Measurements from ENCODE around the gene CDKN2B-AS1. TPM values are rescaled to one million over a fixed set of nuclear protein-coding genes. Genes with fewer than 3 reads are reported as not detected.

The CDKN2B-AS1 gene
- total RNA-seq, 2 experiments from 2014 or later: 0.21 to 0.23 TPM

DNA sequence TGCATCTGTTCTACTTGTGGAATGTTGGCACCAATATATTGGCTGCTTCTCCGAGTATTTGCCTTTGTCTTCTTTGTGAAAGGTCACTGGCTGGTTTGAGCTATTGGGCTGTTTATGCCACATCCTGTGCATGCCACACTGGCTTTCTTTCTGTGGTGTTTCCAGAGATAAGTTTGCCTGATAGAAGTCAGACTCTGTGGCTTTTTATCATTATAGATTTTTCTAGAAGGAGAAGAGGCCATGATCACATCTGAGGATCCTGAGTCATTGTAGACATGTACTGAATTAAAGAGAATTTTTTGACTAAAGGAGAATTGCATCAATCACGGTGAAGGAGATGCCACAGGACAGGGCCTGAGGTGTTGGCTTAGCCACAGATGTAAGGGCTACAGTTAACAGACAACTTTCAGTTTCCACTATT lies 41.0 kb downstream of the CDKN2B-AS1 start:
- Mint-ChIP-seq H3K4me1 (peaks cover 2% of the 10 kb centered on the region), H3K36me3 (ENCODE audit: low read depth) (no peaks in the 10 kb centered on the region), H3K27ac (no peak overlapping the region), H3K27me3 (peaks cover 3% of the 10 kb centered on the region), H3K9me3 (ENCODE audit: low read depth) (no peaks in the 10 kb centered on the region), H3K4me3 (no peak overlapping the region)
- no peak for DNase-seq
- peak; percentile 30 for ATAC-seq
- CTCF ChIA-PET: interaction anchor here (1.1 to 4.7 kb wide), 3 partner anchors 15 to 222 kb away, joined by 4 to 40 read pairs (median 18); no protein-coding TSS in a partner anchor
- POLR2A ChIA-PET: no interaction called here
- intact Hi-C loops (cut with DNase I, micrococcal nuclease): loop anchor here in 1 of 2 experiments (2.0 to 10.0 kb wide), 5 partner anchors 27 to 571 kb away; partner anchors contain the start of gene CDKN2B

DNA sequence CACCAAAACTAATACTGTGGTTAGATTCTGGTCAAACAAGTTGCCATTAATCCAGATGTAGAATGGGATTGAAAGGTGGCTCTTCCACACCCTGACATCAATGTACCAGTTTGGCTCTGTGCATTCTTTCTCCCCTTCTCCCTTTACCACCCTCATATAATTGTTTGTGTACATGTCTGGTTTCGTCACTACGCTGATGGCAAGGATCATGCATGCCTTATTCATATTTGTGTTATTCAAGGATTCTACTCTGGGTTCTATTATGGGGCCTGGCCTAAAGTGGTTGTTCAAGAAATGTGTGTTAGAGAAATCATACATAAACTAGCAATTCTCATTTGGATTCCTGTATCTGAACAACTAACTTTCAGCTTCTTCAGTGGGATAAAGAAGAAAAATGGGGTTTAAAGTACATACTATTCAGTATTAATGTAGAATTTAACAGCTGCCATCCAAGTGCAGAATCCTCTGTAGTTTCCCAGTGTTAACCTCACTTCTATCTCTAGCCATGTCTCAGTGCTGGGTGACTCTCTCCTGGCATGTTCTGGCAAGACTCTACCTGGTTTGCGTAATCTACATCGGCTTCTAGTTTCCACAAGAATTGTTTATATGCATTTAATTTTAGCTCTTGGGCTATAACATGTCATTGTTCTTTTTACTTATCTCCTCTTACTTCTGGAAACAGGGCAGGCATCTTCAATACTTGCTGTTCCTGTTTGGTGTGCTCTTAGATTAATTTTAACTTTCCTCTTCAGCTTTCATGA lies 42.5 kb downstream of the CDKN2B-AS1 start:
- ChIA-PET CTCF (interaction anchor here (0.9 to 4.7 kb wide), 14 partner anchors 9 to 545 kb away, joined by 3 to 40 read pairs (median 4); partner anchors contain the start of gene CDKN2B), POLR2A (no interaction called here)
- DNase-seq (no peak), ATAC-seq (no peak)
- H3K4me3 Mint-ChIP-seq: no peak overlapping the region
- H3K36me3 Mint-ChIP-seq (ENCODE audit: low read depth): no peaks in the 10 kb centered on the region
- peaks cover 9% of the 10 kb centered on the region for H3K27me3 Mint-ChIP-seq
- no peaks in the 10 kb centered on the region for H3K9me3 Mint-ChIP-seq (ENCODE audit: low read depth)
- peaks cover 5% of the 10 kb centered on the region for H3K4me1 Mint-ChIP-seq
- intact Hi-C loops (cut with DNase I, micrococcal nuclease): loop anchor here in 1 of 2 experiments (2.0 to 10.0 kb wide), 5 partner anchors 28 to 572 kb away; partner anchors contain the start of gene CDKN2B
- no peak overlapping the region for H3K27ac Mint-ChIP-seq

DNA sequence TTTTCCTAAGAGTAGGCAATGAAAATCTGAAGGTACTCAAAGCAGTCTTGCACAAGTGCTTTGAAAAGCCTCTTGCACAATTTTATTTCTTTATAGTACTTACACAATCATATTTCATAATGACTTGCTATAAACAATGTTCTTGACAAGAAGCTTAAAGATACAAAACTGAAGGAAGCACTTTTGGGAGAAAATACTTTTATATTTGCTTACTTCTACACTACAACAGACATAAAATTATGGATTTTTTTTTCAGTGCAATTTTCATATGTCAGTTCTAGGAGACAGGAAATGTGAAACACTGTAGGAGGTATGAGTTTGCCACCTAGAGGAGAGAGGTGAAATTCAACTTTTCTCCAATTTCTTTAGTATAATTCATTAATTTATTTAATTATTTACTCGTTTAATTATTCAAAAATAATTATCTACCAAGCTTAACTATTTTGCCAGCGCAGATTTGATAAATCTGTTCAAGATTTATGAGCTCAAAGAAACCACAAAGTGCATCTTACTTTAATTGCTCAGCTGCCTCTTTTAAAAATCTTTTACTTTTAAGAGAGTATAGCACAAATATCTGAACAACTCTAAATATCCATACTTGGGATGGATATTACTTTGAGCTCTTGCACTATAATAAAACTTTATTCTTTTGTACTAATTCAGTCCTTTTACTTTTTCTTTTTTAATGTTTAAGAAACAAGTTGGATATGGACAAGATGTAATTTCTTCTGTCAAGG lies 43.5 kb downstream of the CDKN2B-AS1 start:
- peaks cover 5% of the 10 kb centered on the region for H3K4me1 Mint-ChIP-seq
- DNase-seq (no peak), ATAC-seq (no peak)
- no peaks in the 10 kb centered on the region for H3K9me3 Mint-ChIP-seq (ENCODE audit: low read depth)
- no peak overlapping the region for H3K4me3 Mint-ChIP-seq
- no peaks in the 10 kb centered on the region for H3K36me3 Mint-ChIP-seq (ENCODE audit: low read depth)
- H3K27ac Mint-ChIP-seq: no peak overlapping the region
- intact Hi-C loops (cut with DNase I, micrococcal nuclease): loop anchor here (1.0 to 10.0 kb wide), 6 partner anchors 29 to 573 kb away; partner anchors contain the start of gene CDKN2B (in 1 of the 2)
- POLR2A ChIA-PET: no interaction called here
- peaks cover 14% of the 10 kb centered on the region for H3K27me3 Mint-ChIP-seq
- CTCF ChIA-PET: interaction anchor here (0.6 to 4.7 kb wide), 20 partner anchors 8 to 547 kb away, joined by 3 to 40 read pairs (median 3); partner anchors contain the start of gene CDKN2B

DNA sequence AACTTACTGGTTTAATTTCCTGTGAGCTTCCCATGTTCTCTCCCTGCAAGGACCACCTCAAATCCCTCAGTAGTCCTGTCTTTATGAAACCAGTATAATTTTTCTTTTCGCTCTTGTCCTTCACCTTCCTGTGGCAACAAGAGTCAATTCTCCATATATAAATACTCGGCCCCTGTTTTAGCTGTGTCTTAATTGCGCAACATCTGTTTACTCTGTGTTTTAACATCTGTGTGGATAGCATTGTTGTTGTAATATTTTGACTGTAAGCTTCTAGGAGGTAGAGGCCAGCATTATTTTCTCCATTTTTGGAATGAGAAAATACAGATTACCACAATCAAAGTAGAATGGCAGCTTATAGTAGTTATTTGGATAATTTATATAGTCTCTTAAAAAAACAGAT lies 44.7 kb downstream of the CDKN2B-AS1 start:
- H3K4me1 Mint-ChIP-seq: peaks cover 5% of the 10 kb centered on the region
- peaks cover 14% of the 10 kb centered on the region for H3K27me3 Mint-ChIP-seq
- H3K36me3 Mint-ChIP-seq (ENCODE audit: low read depth): no peaks in the 10 kb centered on the region
- DNase-seq (no peak), ATAC-seq (no peak)
- no peak overlapping the region for H3K27ac Mint-ChIP-seq
- POLR2A ChIA-PET: no interaction called here
- no peaks in the 10 kb centered on the region for H3K9me3 Mint-ChIP-seq (ENCODE audit: low read depth)
- no peak overlapping the region for H3K4me3 Mint-ChIP-seq
- intact Hi-C loops (cut with DNase I, micrococcal nuclease): loop anchor here in 1 of 2 experiments (5.0 to 10.0 kb wide), 4 partner anchors 78 to 574 kb away; no protein-coding TSS in a partner anchor
- CTCF ChIA-PET: interaction anchor here (0.8 to 3.8 kb wide), 8 partner anchors 16 to 605 kb away, joined by 3 to 24 read pairs (median 3); partner anchors contain the start of gene CDKN2B

DNA sequence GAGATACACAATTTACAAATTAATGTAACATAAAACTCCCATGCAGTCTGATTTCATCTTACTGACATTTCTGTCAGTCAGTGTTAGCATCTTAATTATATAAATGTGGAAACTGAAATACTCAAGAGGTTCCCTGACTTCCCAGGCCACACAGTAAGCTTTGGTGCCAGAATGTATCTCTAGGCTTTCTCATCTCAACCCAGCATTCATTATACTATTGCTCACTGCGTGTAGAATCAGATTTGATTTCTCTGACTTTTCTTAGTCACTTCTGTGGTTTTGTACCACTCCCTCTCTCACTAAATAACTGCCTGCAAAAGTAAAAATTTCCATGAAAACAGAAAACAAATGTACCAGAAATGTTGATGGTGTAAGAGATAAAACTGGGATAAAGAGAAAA lies 46.2 kb downstream of the CDKN2B-AS1 start:
- Mint-ChIP-seq H3K4me3 (no peak overlapping the region), H3K9me3 (ENCODE audit: low read depth) (no peaks in the 10 kb centered on the region), H3K4me1 (peaks cover 5% of the 10 kb centered on the region), H3K27ac (no peak overlapping the region), H3K36me3 (ENCODE audit: low read depth) (no peaks in the 10 kb centered on the region), H3K27me3 (peaks cover 16% of the 10 kb centered on the region)
- intact Hi-C loops (cut with DNase I, micrococcal nuclease): no loop called here
- ChIA-PET POLR2A (interaction anchor here (0.6 kb wide), 1 partner anchor 90 kb away, joined by 3 read pairs; no protein-coding TSS in a partner anchor), CTCF (interaction anchor here (0.8 to 2.8 kb wide), 6 partner anchors 32 to 229 kb away, joined by 3 to 19 read pairs (median 6); no protein-coding TSS in a partner anchor)
- DNase-seq (no peak), ATAC-seq (peak; percentile 74)

DNA sequence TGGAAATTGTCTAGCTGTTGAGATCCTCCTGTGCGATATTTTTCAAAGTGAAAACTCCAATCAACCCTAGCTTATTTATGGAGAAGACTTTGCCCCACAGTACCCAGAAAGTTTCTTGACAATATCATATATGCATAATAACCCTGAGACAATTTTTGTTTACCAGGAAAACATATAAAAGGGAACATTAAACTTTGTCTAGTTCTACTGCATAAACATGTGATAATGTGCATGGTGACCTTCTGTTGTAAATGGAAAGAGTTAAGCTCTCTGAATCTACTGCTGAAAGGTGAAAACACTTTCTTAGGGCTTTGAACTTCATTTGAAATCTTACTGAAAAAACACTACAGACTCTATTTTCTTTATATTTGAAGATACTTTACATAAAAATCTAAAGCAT lies 46.8 kb downstream of the CDKN2B-AS1 start:
- intact Hi-C loops (cut with DNase I, micrococcal nuclease): no loop called here
- peaks cover 5% of the 10 kb centered on the region for H3K4me1 Mint-ChIP-seq

DNA sequence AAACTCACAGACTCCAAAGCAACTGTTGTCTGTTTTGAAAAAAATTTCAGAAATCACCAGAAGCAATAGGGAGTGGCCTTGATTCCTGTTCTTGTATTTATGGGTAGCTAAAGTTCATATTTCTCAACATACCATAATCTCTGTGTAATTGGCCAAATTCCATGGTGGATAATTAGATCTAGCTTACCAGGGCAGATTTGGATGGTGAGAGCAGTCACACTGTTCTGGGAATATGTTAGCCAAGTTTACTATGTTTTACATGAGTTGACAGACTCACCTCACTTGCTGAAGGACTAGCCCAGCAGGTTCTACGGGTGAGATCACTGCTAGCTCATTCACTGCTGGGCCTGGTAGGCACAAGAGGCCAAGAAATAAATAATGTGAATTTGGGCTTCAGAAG lies 47.2 kb downstream of the CDKN2B-AS1 start:
- no peak overlapping the region for H3K4me3 Mint-ChIP-seq

More for the DNA sequence above, 46.8 kb downstream of the CDKN2B-AS1 start:
- CTCF ChIA-PET: interaction anchor here (0.9 to 2.8 kb wide), 7 partner anchors 9 to 230 kb away, joined by 3 to 19 read pairs (median 4); no protein-coding TSS in a partner anchor
- Mint-ChIP-seq H3K9me3 (ENCODE audit: low read depth) (no peaks in the 10 kb centered on the region), H3K27ac (no peak overlapping the region), H3K27me3 (peaks cover 16% of the 10 kb centered on the region), H3K4me3 (no peak overlapping the region), H3K36me3 (ENCODE audit: low read depth) (no peaks in the 10 kb centered on the region)
- ATAC-seq: no peak
- DNase-seq: no peak
- POLR2A ChIA-PET: interaction anchor here (0.6 kb wide), 1 partner anchor 89 kb away, joined by 3 read pairs; no protein-coding TSS in a partner anchor

DNA sequence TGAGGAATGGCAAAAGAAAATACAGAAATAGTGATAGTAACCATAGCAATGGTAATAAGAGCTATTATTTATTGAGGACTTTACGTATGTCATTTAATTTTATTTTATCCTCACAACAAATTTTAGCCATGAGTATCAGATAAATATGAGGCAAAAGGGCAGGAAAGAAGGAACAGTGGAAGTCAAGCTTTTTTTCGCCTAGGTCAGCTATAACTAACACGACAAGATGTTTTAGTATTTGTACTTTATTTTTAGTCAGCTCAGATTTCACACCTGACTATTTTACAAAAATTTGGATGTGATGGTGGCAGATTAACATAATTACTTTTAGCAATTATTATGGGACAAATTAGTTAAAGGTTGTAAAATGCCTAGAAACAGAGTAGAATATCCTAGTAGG lies 49.3 kb downstream of the CDKN2B-AS1 start:
- intact Hi-C loops (cut with DNase I, micrococcal nuclease): no loop called here
- no peak overlapping the region for H3K27ac Mint-ChIP-seq
- POLR2A ChIA-PET: no interaction called here
- H3K4me3 Mint-ChIP-seq: no peak overlapping the region
- CTCF ChIA-PET: interaction anchor here (0.6 to 1.9 kb wide), 4 partner anchors 9 to 659 kb away, joined by 3 to 6 read pairs (median 3); no protein-coding TSS in a partner anchor
- H3K9me3 Mint-ChIP-seq (ENCODE audit: low read depth): no peaks in the 10 kb centered on the region
- DNase-seq (no peak), ATAC-seq (no peak)
- no peaks in the 10 kb centered on the region for H3K36me3 Mint-ChIP-seq (ENCODE audit: low read depth)
- H3K27me3 Mint-ChIP-seq: peaks cover 27% of the 10 kb centered on the region
- peaks cover 3% of the 10 kb centered on the region for H3K4me1 Mint-ChIP-seq

More for the DNA sequence above, 47.2 kb downstream of the CDKN2B-AS1 start:
- DNase-seq (no peak), ATAC-seq (no peak)
- intact Hi-C loops (cut with DNase I, micrococcal nuclease): no loop called here
- peaks cover 5% of the 10 kb centered on the region for H3K4me1 Mint-ChIP-seq
- H3K27me3 Mint-ChIP-seq: peaks cover 16% of the 10 kb centered on the region
- H3K36me3 Mint-ChIP-seq (ENCODE audit: low read depth): no peaks in the 10 kb centered on the region
- CTCF ChIA-PET: interaction anchor here (0.9 to 2.8 kb wide), 7 partner anchors 9 to 230 kb away, joined by 3 to 19 read pairs (median 4); no protein-coding TSS in a partner anchor
- H3K9me3 Mint-ChIP-seq (ENCODE audit: low read depth): no peaks in the 10 kb centered on the region
- no peak overlapping the region for H3K27ac Mint-ChIP-seq
- POLR2A ChIA-PET: no interaction called here

DNA sequence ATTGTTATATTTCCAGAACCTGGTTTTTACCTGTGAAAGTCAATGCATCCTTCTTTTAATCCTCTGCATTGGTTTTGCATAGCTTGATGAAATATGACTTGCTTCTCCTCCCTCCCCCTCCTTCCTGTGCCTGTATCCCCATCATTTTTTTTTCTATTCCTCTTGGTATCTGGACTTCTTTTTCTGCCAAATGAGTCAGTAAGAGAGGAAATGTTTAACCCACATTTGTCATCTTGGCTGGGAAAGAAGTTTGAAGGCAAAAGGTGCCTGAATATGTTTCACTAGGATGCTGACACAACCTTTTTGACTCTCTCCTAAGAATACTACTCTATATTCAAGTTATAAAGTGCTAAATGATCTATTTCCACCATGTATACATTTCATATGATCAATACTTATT lies 50.0 kb downstream of the CDKN2B-AS1 start:
- Mint-ChIP-seq H3K9me3 (ENCODE audit: low read depth) (no peaks in the 10 kb centered on the region), H3K27ac (no peak overlapping the region), H3K27me3 (peaks cover 27% of the 10 kb centered on the region), H3K4me3 (no peak overlapping the region), H3K4me1 (peaks cover 3% of the 10 kb centered on the region), H3K36me3 (ENCODE audit: low read depth) (no peaks in the 10 kb centered on the region)
- ATAC-seq: no peak
- no peak for DNase-seq
- intact Hi-C loops (cut with DNase I, micrococcal nuclease): no loop called here
- ChIA-PET CTCF (interaction anchor here (0.6 to 1.9 kb wide), 3 partner anchors 10 to 660 kb away, joined by 3 to 6 read pairs (median 3); no protein-coding TSS in a partner anchor), POLR2A (no interaction called here)

DNA sequence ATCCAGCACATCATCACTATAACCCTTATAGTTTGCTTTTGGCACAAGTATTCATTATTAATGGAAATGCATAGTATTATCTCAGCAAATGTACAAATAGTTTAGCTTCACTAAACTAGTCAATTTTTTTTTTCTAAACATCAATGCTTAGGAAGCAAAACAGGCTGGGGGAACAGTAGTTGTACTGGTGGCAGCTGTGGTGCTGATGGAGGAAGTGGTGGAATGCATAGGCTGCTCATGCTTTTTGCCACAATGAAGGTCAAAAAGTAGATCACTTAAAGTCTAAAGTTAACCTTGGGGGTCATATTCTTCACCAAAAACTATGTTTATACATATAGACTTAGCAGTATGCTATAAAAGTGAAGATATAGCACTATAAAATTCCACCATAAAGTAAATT lies 50.8 kb downstream of the CDKN2B-AS1 start:
- ChIA-PET CTCF (interaction anchor here (0.9 to 1.7 kb wide), 3 partner anchors 8 to 232 kb away, joined by 4 read pairs; no protein-coding TSS in a partner anchor), POLR2A (no interaction called here)
- DNase-seq (no peak), ATAC-seq (no peak)
- intact Hi-C loops (cut with DNase I, micrococcal nuclease): no loop called here
- Mint-ChIP-seq H3K9me3 (ENCODE audit: low read depth) (no peaks in the 10 kb centered on the region), H3K27me3 (peaks cover 27% of the 10 kb centered on the region), H3K4me1 (peaks cover 3% of the 10 kb centered on the region), H3K27ac (no peak overlapping the region), H3K36me3 (ENCODE audit: low read depth) (no peaks in the 10 kb centered on the region), H3K4me3 (no peak overlapping the region)

Data from activated CD4-positive, alpha-beta T cell treated with anti-CD3 and anti-CD28 coated beads for 36 hours (primary cell).